Measurements from ENCODE around the gene CASQ2.

DNA sequence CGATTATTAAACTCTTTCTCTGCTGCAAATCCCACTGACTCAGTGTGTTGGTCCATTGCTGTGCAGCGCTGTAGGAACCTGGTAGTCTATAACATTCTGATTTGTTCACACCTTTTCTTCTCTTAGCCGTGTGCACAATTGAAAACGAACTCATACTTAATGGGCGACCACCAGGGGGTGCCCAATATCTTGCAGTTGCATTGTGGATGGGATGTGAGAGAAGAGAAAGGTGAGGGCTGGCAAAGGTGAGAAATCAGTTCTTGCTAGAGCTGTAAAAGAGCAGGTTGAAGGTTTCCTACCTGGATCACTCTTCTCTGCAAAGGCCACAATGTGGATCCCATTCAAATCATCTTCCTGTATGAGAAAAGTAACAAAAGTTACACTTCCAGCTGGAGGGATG lies 51.0 kb downstream of the CASQ2 start:
- TF ChIP-seq, protein P1, sequence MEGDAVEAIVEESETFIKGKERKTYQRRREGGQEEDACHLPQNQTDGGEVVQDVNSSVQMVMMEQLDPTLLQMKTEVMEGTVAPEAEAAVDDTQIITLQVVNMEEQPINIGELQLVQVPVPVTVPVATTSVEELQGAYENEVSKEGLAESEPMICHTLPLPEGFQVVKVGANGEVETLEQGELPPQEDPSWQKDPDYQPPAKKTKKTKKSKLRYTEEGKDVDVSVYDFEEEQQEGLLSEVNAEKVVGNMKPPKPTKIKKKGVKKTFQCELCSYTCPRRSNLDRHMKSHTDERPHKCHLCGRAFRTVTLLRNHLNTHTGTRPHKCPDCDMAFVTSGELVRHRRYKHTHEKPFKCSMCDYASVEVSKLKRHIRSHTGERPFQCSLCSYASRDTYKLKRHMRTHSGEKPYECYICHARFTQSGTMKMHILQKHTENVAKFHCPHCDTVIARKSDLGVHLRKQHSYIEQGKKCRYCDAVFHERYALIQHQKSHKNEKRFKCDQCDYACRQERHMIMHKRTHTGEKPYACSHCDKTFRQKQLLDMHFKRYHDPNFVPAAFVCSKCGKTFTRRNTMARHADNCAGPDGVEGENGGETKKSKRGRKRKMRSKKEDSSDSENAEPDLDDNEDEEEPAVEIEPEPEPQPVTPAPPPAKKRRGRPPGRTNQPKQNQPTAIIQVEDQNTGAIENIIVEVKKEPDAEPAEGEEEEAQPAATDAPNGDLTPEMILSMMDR (IDR thresholded peaks at IDR 0.05): peak; percentile 28 to 60 (median 48)
- TF ChIP-seq POLR2A (IDR thresholded peaks at IDR 0.05): no peak
